ENCODE data around the gene NFIB.

NFIB gene

DNA sequence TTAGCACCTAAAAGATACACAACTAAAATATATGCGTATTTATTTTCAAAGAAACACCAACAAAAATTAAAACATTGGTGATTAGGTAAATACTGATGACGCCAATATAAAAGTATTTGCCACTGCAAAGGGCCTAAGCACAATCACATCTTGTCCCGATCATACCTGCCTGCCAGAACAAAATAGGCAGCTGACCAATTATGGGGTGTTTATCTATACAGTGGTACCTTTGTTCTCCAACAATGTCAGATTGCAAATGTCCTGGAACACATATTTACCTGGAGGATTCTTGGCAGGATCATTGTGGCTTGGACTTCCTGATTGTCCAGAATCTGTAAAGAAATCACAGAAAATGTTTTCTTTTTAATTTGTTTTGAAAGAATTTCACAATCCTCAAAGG, 134.5 kb downstream of the NFIB start:
- no peak for DNase-seq

DNA sequence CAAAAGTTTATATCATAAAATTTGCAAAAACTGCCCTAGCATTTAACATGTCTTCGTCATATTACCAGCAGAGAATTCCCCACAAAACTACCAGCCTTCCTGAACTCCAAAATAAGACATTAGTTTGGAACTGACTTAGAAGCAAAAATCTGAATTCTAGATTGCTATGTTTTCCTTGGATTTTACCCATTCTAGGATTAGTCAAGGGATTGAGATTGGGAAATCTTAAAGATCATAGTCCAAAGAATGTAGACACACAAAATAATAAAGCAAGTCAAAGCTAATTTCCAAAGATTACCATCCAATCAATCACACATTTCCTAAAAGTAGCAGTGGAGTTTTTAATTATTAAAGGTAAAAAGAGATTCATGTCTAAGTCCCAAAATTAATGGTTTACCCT, 138.2 kb downstream of the NFIB start:
- no peak for DNase-seq

DNA sequence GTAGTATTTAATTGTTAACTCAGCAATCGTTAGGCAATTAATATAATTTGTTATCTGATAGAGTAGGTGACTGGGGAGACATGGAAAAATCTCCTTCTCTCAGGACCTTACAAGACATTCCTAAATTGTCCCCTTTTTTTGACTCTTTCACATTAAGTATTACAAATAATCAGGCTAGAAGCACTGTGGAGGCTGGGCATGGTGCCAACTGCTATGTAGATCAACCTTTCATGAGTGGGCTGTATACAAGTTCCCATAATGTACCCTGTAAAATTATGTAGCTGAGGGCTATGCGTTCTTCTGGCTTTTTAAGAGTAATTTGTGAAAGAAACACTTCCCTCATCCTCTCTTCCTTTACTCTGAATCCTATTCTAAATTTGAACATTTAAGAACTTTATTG, 140.2 kb downstream of the NFIB start:
- DNase-seq, result no peak

DNA sequence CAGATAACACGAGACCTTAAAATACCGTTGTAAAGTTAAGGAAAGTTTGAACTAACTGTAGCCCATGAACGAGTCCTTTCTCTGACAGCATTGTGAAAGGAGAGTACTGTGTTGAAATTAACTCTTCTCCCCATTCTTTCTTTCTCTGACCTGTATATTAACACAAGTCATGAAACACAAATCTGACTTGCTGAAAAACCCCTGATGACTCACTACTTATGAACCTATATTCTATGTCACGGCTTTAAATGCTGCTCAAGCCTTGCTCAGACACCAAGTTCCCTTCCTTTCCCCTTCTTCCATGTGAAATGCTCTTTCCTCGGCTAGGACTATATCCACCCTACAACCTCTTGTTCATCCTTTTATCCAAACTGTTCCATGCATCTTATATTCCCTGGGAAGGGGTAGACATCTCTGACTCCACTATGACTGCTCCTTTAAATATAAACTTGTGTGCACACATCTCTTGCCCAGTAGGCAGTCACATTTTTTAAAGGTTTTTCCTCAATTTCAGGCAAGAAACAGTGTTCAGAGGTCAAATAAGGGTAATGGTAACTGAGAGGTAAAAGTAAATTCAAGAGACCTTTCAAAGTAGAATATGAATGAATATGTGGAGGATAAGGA, 142.9 kb downstream of the NFIB start:
- DNase-seq, result no peak

DNA sequence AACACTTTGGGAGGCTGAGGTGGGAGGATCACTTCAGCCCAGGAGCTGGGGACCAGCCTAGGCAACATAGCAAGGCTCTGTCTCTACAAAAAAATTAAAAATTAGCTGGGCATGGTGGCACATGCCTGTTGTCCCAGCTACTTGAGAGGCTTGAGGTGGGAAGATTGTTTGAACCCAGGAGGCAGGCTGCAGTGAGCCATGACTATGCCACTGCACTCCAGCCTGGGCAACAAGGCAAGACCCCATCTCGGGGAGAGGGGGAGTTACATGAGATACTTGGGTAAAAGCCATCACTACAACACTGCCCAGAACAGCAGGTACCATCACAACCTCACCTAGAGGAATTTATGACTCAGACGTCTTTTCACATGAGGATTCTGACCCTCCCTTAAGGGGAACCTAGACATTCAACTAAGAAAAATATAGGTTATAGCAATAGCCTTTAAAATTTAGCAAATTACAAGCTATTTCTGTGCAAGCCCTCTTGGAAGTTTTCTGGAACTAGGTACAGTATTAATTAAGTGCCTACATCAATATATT, 143.5 kb downstream of the NFIB start:
- DNase-seq, result no peak

DNA sequence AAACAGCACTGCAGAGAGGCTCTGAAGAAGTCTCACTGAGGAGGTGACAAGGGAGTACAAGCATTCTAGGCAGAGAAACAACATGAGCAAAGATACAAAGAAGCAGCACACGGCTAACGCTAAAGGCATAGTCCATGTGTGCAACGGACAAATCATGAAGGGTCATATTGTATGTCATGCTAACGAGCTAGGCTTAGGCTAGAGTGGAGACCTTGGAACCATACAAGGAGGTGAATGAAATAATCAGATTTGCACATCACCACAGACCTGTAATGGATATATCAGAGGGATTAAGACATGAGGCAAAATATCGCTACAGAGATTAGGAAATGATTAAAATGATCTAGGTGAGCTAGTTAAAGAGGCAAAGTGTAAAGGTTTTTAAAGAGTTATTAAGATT, 145.6 kb downstream of the NFIB start:
- no peak for DNase-seq

DNA sequence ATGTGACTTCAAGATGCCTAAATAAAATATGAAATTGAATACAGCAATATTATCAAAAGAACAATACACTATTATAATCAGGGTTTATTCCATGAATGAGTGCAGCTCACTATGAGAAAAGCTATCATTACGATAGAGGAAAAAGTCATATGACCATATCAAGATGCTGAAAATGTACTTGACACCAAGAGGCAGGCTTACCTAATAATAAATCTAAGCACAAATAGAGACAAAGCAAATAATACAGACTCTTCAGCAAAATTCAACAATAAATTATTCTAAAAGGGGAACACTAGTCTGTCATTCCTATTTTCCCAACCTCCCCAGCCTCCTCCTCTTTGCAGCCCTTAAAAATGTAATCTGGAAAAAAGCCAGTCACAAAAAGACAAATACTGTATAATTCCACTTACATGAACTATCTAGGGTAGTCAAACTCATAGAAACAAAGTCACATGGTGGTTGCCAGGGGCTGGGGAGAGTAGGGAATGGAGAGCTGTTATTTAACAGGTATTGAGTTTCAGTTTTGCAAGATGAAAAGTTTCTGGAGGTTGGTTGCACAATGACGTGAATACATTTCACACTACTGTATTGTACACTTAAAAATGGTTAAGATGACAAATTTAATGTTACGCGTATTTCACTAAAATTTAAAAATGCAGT, 148.4 kb downstream of the NFIB start:
- DNase-seq, result no peak

DNA sequence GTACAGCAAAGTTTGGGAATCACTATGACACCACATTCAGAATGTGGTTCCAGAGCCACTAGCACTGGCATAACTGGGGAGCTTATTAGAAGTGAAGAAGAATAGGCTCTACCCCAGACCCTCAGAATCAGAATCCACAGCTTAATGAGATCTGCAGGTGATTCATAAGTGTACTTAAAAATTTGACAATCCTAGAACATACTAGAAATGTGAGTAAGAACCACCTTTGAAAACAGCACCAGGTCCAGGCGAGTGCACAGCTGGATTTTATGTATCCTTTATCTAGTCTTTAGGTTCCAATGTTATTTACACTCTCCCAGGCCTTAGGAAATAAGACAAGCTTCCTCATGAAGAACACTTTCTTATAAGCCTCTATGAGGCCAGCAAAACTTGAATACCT, 149.0 kb downstream of the NFIB start:
- DNase-seq, result no peak

DNA sequence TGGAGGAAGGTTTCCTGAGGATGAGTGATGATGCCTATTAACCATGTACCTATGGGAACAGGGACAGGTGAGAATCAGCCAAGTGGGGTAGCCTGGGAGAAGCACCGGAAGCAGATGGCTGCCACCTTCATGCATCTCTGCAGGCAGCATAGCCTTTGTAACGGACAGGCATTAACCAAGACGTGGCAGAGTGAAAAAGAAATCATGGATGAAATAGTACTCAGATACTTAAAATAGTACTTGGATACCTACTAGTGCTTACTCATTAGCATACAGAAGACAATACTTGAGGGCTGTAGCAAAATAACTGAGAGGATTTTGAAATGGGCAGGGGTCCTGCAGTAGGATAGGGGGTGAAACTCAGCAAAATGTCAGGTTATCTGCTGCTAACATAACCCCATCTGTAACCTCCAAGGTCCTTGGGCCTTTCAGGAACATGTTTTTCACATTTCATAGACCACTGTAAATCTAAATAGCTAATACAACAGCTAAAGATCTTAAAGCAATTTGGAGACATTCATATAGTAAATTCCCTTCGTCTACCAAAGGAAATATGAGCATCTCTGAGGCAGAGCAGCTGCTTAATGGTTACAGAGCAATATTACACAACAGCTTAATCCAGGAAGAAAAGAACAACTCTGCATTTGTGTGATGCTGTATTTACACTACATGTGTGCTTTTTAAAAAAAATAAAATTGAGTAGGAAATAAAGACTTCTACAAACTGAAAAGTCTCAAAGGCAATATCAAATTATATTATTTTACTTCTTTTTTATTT, 154.3 kb downstream of the NFIB start:
- no peak for DNase-seq

DNA sequence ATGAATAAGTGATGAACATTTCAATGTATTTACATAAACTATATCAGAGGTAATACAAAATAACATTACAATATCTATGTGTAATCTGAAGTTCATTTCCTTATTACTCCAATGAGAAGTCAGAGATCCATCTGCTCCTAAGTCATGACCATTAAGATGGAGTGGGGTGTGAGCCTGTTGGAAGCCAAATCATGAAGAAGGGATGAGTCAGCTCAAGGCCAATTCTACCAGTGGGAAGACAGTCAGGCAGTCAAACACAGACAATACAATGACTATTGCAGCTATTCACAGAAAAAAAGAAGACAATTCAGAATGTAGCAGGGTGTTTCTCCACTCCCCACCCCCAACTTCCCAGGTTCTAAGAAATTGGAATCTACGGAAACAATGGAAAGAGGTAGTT, 155.0 kb downstream of the NFIB start:
- DNase-seq, result no peak

DNA sequence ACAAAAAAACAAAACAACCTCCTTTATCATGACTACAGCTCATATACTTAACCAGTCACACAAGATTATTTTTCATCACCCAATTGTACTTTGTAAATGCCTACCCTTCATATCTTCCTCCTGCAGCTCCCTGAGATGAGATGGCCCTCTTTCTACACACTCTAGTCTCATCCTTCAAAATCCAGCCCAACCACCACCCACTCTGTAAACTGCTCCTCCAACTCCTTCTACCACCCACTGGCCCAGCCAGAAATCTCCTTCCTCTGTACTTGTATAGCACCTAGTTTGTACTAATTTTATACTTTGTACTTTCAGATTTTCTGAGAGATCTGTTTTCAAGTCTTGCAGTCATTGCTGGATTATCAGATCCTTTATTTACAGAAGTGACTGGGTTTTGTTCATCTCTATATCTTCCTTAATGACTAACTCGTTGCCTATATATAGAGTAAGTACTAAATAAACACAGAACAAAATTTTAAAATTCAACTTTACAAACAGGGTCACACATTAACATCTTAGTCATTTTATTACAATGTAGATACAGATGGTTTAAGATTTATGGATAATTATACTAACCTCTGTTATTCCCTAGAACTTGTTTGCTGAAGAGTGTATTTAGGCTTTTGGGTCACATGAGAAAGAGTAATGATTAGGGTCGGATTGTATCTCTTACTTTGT, 155.7 kb downstream of the NFIB start:
- no peak for DNase-seq

DNA sequence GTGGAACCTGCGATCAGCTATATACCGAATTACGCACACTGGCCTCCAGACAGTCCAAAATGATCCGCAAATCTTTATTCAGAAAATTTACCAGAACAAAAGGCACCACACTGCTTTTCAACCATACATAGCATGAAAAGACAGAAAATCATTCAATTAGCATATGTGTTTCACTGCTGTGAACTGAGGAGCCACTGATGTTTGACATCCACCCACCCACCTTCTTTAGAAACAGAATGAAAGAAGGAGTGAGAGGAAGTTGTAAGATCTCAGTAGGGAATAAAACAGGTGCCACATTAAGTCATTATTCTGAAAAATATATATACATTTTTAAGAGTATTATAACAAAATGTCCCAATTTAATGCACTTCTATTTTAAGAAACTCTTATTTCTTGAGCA, 156.8 kb downstream of the NFIB start:
- DNase-seq, result no peak

DNA sequence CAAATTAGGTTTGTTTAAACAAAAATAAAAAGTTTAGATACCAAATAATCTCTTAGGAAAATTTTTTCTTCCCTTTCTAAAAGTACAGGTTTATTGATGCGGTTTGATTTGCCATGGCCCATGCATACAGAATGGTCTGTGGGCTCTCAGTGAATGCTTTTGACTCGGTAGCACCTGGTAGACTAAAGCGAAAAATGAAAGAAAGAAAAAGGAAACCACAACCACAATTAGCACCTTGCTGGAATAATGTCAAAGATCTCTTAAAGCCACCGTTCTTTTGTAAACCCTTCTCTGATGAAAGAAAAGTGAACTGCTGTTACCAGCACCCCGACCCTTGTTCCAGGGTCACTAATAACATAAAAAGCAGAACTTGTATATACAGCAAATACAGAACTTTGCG, 157.9 kb downstream of the NFIB start:
- DNase-seq, result no peak

DNA sequence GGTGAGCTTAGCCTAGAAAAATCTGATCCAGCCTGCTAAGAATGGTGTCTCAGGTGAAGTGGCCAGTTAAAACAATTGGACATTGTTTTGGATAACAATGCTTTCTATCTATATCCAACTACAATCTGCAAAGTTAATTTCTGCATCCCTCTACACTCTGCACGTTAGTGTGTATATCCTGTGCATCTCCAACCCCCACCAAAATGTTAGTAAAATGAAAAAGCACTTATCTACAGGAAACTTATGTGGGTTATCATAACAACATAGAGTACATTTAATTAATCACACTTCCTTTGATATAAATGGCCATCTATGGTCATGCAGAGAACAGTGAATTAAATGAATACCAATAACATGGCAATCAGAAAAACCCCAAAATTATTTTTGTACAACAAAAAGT, 158.7 kb downstream of the NFIB start:
- no peak for DNase-seq

DNA sequence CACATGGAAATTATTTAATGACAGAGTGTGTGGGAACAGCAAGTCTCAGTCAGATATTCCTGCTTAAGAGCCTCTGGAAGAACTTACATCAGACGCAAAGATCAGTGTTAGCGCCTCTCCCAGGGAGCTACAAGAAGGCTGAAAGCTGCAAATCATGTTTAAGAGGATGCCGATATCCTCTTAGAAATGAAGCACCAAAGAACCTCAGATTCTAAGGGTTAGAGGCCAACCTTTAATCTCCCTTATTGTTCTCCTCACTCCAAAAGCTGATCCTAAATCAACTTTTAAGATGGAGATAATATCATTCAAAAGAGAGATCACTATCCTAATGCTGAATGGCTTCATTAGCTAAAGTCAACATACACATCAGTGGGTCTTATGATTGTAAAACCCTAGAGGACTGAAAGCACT, 160.6 kb downstream of the NFIB start:
- peak; percentile 32 for DNase-seq

DNA sequence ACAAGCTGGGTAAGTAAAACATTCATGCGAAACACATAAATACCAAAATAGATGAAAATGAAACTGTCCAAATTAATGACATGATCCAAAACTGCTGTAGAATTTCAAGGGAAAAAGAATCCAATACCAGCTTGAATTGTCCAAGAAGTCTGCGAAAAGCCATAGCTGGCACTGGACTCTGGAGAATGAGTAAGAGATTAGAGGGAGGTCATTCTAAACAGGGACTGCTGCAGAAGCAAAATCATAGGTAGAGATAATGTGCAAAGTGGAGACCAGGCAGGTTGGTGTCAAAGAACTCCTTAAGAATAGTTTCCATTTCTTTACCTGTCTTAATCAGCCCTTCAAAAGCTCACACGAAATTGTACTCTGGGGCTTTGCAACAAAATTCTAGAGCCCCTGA, 162.5 kb downstream of the NFIB start:
- DNase-seq, result no peak

DNA sequence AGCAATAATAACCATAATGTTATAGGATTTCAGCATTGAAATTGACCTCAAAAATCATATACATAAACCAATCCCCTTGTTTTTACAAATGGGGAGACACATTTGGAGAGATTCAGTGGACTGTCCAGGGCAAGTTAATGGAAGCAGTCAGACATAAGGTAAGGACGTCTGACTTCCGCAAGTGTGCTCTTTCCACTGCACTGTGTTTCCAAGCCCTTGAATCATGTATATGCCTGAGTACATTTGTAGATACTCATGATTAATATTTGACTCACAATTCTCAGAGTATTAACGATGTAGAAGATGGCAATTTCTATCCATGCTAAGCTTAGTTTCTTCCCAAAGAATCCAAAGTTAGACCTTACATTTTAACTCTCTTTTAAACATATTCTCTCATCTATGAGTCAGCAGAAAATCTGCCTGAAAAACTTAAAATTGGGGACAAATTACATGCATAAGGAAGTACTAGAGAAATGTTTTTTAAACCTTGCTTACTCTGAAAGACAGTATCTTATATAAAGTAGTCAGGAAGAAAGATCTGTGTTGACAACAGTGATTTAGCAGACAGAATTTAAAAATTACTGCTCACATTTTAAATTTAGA, 165.3 kb downstream of the NFIB start:
- no peak for DNase-seq

DNA sequence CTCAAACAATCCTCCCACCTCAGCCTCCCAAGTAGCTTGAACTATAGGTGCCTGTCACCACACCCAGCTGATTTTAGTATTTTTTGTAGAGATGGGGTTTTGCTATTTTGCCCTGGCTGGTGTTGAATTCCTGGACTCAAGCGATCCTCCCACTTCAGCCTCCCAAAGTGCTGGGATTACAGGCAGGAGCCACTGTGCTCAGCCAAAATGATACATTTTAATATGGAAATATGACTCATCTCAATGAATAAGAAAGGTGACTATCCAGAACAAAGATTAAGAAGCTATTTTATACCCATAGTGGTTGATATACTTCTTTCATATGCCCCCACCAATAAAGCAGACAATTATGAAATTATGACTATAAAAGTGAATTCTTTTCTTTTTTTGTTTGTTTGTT, 166.2 kb downstream of the NFIB start:
- no peak for DNase-seq

DNA sequence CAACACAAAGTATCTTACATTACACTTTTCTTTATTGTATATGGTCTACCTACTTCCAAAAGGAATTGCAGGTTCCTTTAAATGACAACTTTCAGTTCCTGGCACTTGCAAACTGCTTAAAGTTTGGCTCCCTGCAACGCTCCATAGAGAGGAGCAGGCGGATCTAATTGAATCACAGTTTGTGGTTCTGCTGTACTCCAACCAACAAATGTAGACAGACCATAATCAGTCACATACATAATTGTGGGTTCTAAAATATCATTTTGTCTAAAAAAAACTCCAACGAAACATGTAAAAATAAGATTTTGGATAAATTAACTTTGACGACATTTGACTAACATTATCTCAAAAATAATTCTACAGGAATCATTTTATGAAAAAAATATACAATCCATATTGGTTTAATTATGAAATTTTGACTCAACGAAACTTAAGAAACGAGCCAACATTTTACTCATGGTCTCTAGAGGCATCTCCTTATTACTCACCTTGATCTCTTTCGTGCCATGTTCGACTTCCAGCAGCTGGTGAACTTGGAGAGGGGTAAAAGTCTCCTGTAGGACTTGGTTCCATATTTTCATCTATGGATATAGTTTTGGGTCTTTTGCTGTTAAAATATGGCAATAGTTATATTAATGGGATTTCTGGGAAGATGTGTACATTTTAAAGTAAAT, 167.6 kb downstream of the NFIB start:
- no peak for DNase-seq

DNA sequence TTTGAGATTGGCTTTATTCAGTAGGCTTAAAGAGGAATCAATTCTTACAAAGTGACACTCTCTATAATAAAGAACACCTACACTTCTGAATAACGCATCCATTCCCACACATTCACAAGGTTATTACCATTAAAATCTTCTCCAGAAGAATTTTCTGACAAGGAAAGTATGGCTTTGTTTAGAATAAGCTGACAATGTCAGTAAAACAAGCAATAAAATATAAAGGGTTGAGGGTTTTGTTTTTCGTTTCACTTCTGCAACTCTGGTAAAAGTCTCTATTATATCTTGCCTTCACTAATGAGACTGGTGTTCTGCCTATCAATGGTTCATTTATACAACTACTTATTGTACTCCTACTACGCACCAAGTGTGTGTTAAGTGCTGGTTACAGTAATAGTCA, 169.7 kb downstream of the NFIB start:
- no peak for DNase-seq

DNA sequence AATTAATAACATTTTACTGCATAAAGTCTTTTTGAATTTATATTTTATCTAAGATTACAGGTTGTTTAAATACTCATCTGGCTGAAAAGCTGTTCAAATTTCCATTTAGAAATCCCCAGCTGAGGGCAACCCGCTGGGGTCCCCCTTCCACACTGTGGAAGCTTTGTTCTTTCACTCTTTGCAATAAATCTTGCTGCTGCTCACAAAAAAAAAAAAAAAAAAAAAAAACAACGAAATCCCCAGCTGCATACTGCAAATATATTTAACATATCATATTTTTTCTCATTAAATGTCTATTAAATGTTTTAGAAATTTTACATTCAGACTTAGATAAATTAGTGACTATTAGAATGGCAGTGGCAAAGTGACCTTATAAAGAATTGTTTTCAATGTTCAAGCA, 172.2 kb downstream of the NFIB start:
- DNase-seq, result no peak

DNA sequence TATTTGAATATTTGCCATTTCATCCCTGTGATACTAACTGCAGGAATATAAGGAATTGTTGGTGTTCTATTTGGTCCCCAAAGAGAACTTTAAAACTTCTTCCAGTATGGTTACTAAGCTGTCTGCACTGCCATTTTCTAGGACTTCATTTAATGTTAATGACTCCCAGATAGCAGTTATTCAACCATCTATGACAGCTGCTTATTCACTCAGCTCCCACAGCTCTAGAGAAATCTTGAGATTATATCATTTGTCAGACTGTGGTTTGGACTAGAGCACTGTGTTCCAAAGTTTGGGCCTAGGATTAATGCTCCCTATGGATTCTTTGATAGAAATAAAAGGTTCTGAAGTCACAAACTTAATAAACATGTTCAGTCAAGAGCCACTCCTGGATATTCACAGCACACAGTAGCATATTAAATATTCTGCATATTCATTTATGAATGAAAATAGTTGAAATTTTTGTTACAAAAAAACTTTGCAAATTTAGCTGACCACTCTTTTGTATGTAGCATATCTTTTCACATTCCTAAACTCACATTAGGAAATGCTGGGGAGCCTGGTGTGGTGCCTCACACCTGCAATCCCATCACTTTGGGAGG, 173.7 kb downstream of the NFIB start:
- no peak for DNase-seq

Data from eye (tissue), 1 donor.